PC-3 (cell line): ENCODE data around the gene TBC1D2B. TPM values are rescaled to one million over a fixed set of nuclear protein-coding genes. Genes with fewer than 3 reads are reported as not detected.
"Not testable (repeated sequence)": the region's sequence is repeated elsewhere in the genome, so short reads cannot be mapped to it uniquely, and the experiment has no call there.

Experiments used
- ATAC-seq: fragments of 200-7000 bp; cut with Tn5 transposase; 2 replicates; pipeline ENCODE4 v1.9.1; 2020; ENCODE audit warnings: mild to moderate bottlenecking, moderate library complexity
- BruUV-seq: library from RNA; stranded (reverse); fragments of 400-500 nt; replicated peaks from 2 replicates; lab custom pipeline; 2021; lab: Mats Ljungman, UMichigan
- CTCF ChIA-PET: fragments of 300-600 bp; sonication (Branson Sonifier 250); formaldehyde crosslinking; loops from one replicate; lab custom pipeline; 2022; ENCODE audit warnings: antibody characterized with exemption; lab: Charles Lee
- POLR2A ChIA-PET: fragments of 300-600 bp; sonication (Branson Sonifier 250); formaldehyde crosslinking; loops from one replicate; lab custom pipeline; 2022; ENCODE audit warnings: antibody characterized with exemption; ENCODE audit not compliant: unreplicated experiment; lab: Charles Lee
- DNase-seq: peaks from one replicate; pipeline ENCODE4 v3.0.0-alpha.2; 2015
- H2AFZ ChIP-seq: fragments of 300-600 bp; sonication (generic); 2 replicates; pipeline ENCODE4 v1.6.0; 2016; ENCODE audit warnings: antibody characterized with exemption, low read length
- H3F3A ChIP-seq: fragments of 300-600 bp; sonication (generic); one replicate; pipeline ENCODE4 v1.6.0; 2017; ENCODE audit warnings: antibody characterized with exemption, low read length, control low read depth, mild to moderate bottlenecking; ENCODE audit not compliant: unreplicated experiment
- H3K27ac ChIP-seq: fragments of 300-600 bp; sonication (generic); 2 replicates; pipeline ENCODE4 v1.5.1; 2016; ENCODE audit warnings: mild to moderate bottlenecking, low read length
- H3K27me3 ChIP-seq: fragments of 300-600 bp; sonication (generic); 2 replicates; pipeline ENCODE4 v1.6.1; 2016; ENCODE audit warnings: low read length, mixed read lengths
- H3K36me3 ChIP-seq: fragments of 300-600 bp; sonication (generic); 2 replicates; pipeline ENCODE4 v1.6.1; 2016; ENCODE audit warnings: low read depth, mixed run types, low read length, mixed read lengths
- H3K4me1 ChIP-seq: fragments of 300-600 bp; sonication (generic); 2 replicates; pipeline ENCODE4 v1.5.1; 2016; ENCODE audit warnings: low read length; ENCODE audit not compliant: insufficient read depth
- H3K4me2 ChIP-seq: fragments of 300-600 bp; sonication (generic); 2 replicates; pipeline ENCODE4 v1.6.0; 2016; ENCODE audit warnings: low read length
- H3K4me3 ChIP-seq: fragments of 300-600 bp; sonication (generic); 2 replicates; pipeline ENCODE4 v1.5.1; 2016; ENCODE audit warnings: mild to moderate bottlenecking, low read length, mixed read lengths
- H3K79me2 ChIP-seq: fragments of 300-600 bp; sonication (generic); 2 replicates; pipeline ENCODE4 v1.6.1; 2017; ENCODE audit warnings: low read length, mixed read lengths
- H3K9ac ChIP-seq: fragments of 300-600 bp; sonication (generic); 2 replicates; pipeline ENCODE4 v1.6.0; 2016; ENCODE audit warnings: mild to moderate bottlenecking, low read length
- H3K9me2 ChIP-seq: fragments of 300-600 bp; sonication (generic); replicated peaks from 2 replicates; pipeline ENCODE4 v1.6.1; 2016; ENCODE audit warnings: mixed run types, low read length, mixed read lengths
- H3K9me3 ChIP-seq: fragments of 300-600 bp; sonication (generic); 2 replicates; pipeline ENCODE4 v1.6.1; 2016; ENCODE audit warnings: low read length, mixed read lengths
- H4K20me1 ChIP-seq: fragments of 300-600 bp; sonication (generic); 2 replicates; pipeline ENCODE4 v1.6.1; 2016; ENCODE audit warnings: low read length, mixed read lengths
- EZH2 ChIP-seq: fragments of 300-600 bp; sonication (generic); IDR thresholded peaks from one replicate; pipeline ENCODE4 v1.6.1; 2017; ENCODE audit warnings: antibody characterized with exemption, mild to moderate bottlenecking, low read length; ENCODE audit not compliant: unreplicated experiment
- EZH2phosphoT487 ChIP-seq: fragments of 300-600 bp; sonication (generic); IDR thresholded peaks from 2 replicates; pipeline ENCODE4 v1.6.1; 2018; ENCODE audit warnings: mild to moderate bottlenecking, antibody characterized with exemption, low read length, borderline replicate concordance
- intact Hi-C: fragments of 100-400 bp; cut with micrococcal nuclease; formaldehyde crosslinking; loops from 2 replicates; pipeline ENCODE4 v1.9.0; 2023
- total RNA-seq: library from RNA; depleted of rRNA; stranded (reverse); fragments of >200 nt; gene quantifications from 2 replicates; pipeline ENCODE4 v1.2.3, GENCODE V29; 2014
- TF ChIP-seq, protein P1 (sequence below): fragments of 300-600 bp; sonication (generic); conservative IDR thresholded peaks from 2 replicates; pipeline ENCODE4 v1.5.1; 2017; ENCODE audit warnings: antibody characterized with exemption, low read depth, mild to moderate bottlenecking, low read length

The TBC1D2B gene
- total RNA-seq, 1 experiment from 2014 or later = 19.0 TPM

DNA sequence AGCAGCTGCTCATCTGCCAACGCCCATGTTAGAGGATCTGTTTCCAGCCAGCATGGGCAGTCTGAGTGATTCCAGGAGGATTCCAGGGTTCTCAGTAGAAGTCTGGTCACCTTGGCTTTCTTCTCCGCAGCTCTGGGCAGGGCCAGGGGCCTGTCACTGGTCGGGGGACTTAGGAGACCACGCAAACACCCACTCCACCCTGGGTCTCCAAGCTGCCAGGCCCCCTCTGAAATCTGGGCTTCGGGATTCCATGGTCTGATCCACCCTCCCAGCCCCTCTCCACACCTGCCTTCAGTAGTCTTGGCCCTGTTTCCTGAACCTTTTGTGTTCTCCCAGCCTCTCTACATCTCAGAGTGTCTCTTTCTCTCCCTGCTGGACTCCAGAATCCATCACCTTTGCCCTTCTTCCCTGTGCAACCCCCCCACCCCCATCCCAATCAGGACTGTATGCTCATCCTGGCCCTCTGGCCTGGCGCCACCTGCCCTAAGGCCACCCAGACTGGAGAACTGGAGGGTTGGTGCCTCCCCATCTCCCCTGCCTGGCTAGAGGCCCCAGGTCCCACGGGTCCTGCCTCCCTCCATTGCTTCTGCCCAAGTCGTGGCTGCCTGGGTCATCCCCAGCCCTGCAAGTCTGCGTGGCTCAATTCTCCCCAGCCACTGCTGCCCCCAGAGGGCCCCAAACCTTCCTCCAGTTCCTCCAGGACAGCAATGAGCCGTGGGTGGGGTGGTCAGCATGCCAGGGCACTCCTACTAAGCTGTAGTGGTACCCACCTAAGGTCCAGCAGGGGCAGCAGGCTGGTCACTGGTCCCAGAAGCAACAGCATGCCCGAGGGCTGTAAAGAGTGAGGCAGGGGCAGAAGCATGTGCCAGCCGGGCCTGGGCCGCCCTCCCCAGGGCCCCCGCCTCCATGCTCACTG lies 102.8 kb downstream of the TBC1D2B start:
- Histone ChIP-seq H3K27me3 (no peaks in the 10 kb centered on the region), H3K9me3 (no peaks in the 10 kb centered on the region), H3K9me2 (no peaks in the 10 kb centered on the region), H3K4me2 (no peak overlapping the region), H3K9ac (no peak overlapping the region), H3K36me3 (no peaks in the 10 kb centered on the region), H3K27ac (no peak overlapping the region), H2AFZ (no peak overlapping the region), H3K79me2 (no peaks in the 10 kb centered on the region), H3F3A (no peaks in the 10 kb centered on the region), H3K4me1 (no peaks in the 10 kb centered on the region), H4K20me1 (no peaks in the 10 kb centered on the region), H3K4me3 (no peak overlapping the region)
- POLR2A ChIA-PET = no interaction called here
- no peak for DNase-seq
- ATAC-seq = no peak
- CTCF ChIA-PET = no interaction called here
- TF ChIP-seq EZH2 (no peak), EZH2phosphoT487 (no peak)
- TF ChIP-seq, protein P1, sequence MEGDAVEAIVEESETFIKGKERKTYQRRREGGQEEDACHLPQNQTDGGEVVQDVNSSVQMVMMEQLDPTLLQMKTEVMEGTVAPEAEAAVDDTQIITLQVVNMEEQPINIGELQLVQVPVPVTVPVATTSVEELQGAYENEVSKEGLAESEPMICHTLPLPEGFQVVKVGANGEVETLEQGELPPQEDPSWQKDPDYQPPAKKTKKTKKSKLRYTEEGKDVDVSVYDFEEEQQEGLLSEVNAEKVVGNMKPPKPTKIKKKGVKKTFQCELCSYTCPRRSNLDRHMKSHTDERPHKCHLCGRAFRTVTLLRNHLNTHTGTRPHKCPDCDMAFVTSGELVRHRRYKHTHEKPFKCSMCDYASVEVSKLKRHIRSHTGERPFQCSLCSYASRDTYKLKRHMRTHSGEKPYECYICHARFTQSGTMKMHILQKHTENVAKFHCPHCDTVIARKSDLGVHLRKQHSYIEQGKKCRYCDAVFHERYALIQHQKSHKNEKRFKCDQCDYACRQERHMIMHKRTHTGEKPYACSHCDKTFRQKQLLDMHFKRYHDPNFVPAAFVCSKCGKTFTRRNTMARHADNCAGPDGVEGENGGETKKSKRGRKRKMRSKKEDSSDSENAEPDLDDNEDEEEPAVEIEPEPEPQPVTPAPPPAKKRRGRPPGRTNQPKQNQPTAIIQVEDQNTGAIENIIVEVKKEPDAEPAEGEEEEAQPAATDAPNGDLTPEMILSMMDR = no peak
- intact Hi-C loops = no loop called here
- BruUV-seq = no TSS peak

GRCh38 chr15:77974098-77974414 lies 103.5 kb downstream of the TBC1D2B start:
- Histone ChIP-seq H3K9me3 (no peaks in the 10 kb centered on the region), H3K9ac (no peak overlapping the region), H3K4me1 (no peaks in the 10 kb centered on the region), H4K20me1 (no peaks in the 10 kb centered on the region), H3K27ac (no peak overlapping the region), H3K79me2 (no peaks in the 10 kb centered on the region), H3K36me3 (no peaks in the 10 kb centered on the region), H3K9me2 (no peaks in the 10 kb centered on the region), H3F3A (no peaks in the 10 kb centered on the region), H2AFZ (no peak overlapping the region), H3K4me3 (no peak overlapping the region), H3K27me3 (no peaks in the 10 kb centered on the region), H3K4me2 (no peak overlapping the region)
- BruUV-seq = no TSS peak
- TF ChIP-seq, protein P1 = no peak
- TF ChIP-seq EZH2phosphoT487 = no peak
- no peak for TF ChIP-seq EZH2
- intact Hi-C loops = no loop called here
- POLR2A ChIA-PET = no interaction called here
- ATAC-seq (no peak), DNase-seq (no peak)
- CTCF ChIA-PET = no interaction called here

- H3K4me1 ChIP-seq, H3K27me3 ChIP-seq, H3K79me2 ChIP-seq, ATAC-seq, H3K9me3 ChIP-seq, H2AFZ ChIP-seq, H3K36me3 ChIP-seq, intact Hi-C loops, CTCF ChIA-PET, H3F3A ChIP-seq, DNase-seq, H3K4me3 ChIP-seq, H4K20me1 ChIP-seq, H3K4me2 ChIP-seq, POLR2A ChIA-PET, H3K9me2 ChIP-seq, H3K27ac ChIP-seq, H3K9ac ChIP-seq, BruUV-seq: not testable (repeated sequence)
Observed at GRCh38 chr15:77973273-77974097, 104.0 kb downstream of the TBC1D2B start.

DNA sequence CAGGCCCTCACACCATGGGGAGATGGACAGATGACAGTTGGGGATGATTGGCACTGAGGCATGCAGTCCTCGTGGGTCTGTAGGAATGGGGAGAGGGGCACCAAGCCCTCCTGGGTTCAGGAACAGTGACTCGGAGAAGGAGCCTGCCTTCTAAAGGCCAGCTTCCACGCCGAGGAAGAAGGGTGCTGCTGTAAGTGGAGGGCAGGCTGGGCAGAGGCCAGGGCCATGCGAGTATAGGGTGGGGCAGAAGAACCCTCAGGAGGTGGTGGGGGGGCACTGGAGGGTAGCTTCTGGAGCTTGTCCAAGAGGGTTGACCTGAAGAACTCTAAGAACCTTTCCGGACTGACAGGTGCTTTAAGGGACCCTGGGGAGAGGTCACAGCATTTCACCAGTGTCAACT lies 104.8 kb downstream of the TBC1D2B start:
- H3K79me2 ChIP-seq, H3K27ac ChIP-seq, H3K9ac ChIP-seq, H4K20me1 ChIP-seq, H3F3A ChIP-seq, H2AFZ ChIP-seq, POLR2A ChIA-PET, H3K9me2 ChIP-seq, DNase-seq, intact Hi-C loops, H3K27me3 ChIP-seq, H3K4me1 ChIP-seq, H3K4me2 ChIP-seq, H3K9me3 ChIP-seq, H3K36me3 ChIP-seq, BruUV-seq, H3K4me3 ChIP-seq, CTCF ChIA-PET, ATAC-seq: not testable (repeated sequence)

- H3K4me3 ChIP-seq, H3K9ac ChIP-seq, H3K27me3 ChIP-seq, H3K27ac ChIP-seq, H3K36me3 ChIP-seq, H2AFZ ChIP-seq, H3K9me3 ChIP-seq, H3K79me2 ChIP-seq, BruUV-seq, H3K4me1 ChIP-seq, H3K9me2 ChIP-seq, ATAC-seq, intact Hi-C loops, H3K4me2 ChIP-seq, H3F3A ChIP-seq, CTCF ChIA-PET, POLR2A ChIA-PET, H4K20me1 ChIP-seq, DNase-seq: not testable (repeated sequence)
Observed at GRCh38 chr15:77971875-77972274, 105.6 kb downstream of the TBC1D2B start.
